RKO (cell line): ENCODE measurements around the gene TNF.
A peak's percentile ranks its signal among the peaks of the same experiment; 100 is the strongest.

Source experiments
- DNase-seq: peaks from one replicate; pipeline ENCODE4 v3.0.0-alpha.2; 2016; ENCODE audit warnings: low spot score

The TNF gene

GRCh38 chr6:31575335-31575901, at the start of gene TNF:
Gene TNF (plus strand): TSS chr6:31575565. CDS start chr6:31575742, 177 bp downstream.
- no peak for DNase-seq

GRCh38 chr6:31525932-31526591, 49.3 kb upstream of the TNF start:
- DNase-seq = no peak

GRCh38 chr6:31528307-31528777, 47.0 kb upstream of the TNF start:
- DNase-seq = no peak

- DNase-seq = no peak
Measured at GRCh38 chr6:31528821-31529328, 46.5 kb upstream of the TNF start, which contains the start of gene MCCD1. Gene MCCD1 (plus strand): TSS chr6:31528962. CDS start chr6:31529015, 53 bp downstream.

GRCh38 chr6:31529329-31530150, 45.8 kb upstream of the TNF start:
- no peak for DNase-seq

- no peak for DNase-seq
Measured at GRCh38 chr6:31530659-31531058, 44.7 kb upstream of the TNF start.

- DNase-seq = no peak
Measured at GRCh38 chr6:31531162-31531561, 44.2 kb upstream of the TNF start.

GRCh38 chr6:31531771-31532643, 43.4 kb upstream of the TNF start:
- DNase-seq = no peak

GRCh38 chr6:31532644-31533454, 42.5 kb upstream of the TNF start:
- DNase-seq = no peak

GRCh38 chr6:31533455-31533841, 41.9 kb upstream of the TNF start:
- no peak for DNase-seq

GRCh38 chr6:31534011-31534410, 41.4 kb upstream of the TNF start:
- DNase-seq = no peak

- DNase-seq = no peak
Measured at GRCh38 chr6:31534521-31535040, 40.8 kb upstream of the TNF start.

GRCh38 chr6:31535538-31536324, 39.6 kb upstream of the TNF start:
- DNase-seq = no peak

- no peak for DNase-seq
Measured at GRCh38 chr6:31538805-31539400, 36.5 kb upstream of the TNF start.

GRCh38 chr6:31540640-31541039, 34.7 kb upstream of the TNF start:
- no peak for DNase-seq

GRCh38 chr6:31541059-31541657, 34.2 kb upstream of the TNF start:
- peak; percentile 68 for DNase-seq

- peak; percentile 97 for DNase-seq
Measured at GRCh38 chr6:31541658-31542521, 33.5 kb upstream of the TNF start, which contains the start of gene DDX39B. Gene DDX39B (minus strand): TSS chr6:31542003. CDS start chr6:31540532, 1,471 bp downstream.

- DNase-seq = no peak
Measured at GRCh38 chr6:31543639-31544038, 31.7 kb upstream of the TNF start.
